Uterus (tissue), 2 donors: ENCODE measurements around the gene CHST1.

Experiments used
- CTCF ChIP-seq, 4 experiments: fragments of 200-600 bp in 2 of 4; fragments of 450-650 bp in 2 of 4; sonication (generic) in 2 of 4; IDR thresholded peaks; one replicate each; pipeline ENCODE4 v1.5.1; 2016 to 2019; ENCODE audit warnings: antibody characterized with exemption in 4 of 4, mild to moderate bottlenecking in 2 of 4, moderate library complexity in 1 of 4
- POLR2A ChIP-seq, 2 donors: fragments of 450-650 bp; IDR thresholded peaks; one replicate each; pipeline ENCODE4 v1.6.1; 2016; ENCODE audit warnings: antibody characterized with exemption in 2 of 2, mild to moderate bottlenecking in 1 of 2, moderate library complexity in 1 of 2

- TF ChIP-seq POLR2A (IDR thresholded peaks at IDR 0.05), result no peak
- TF ChIP-seq CTCF (IDR thresholded peaks at IDR 0.05), result no peak
Measured at GRCh38 chr11:45638051-45638450, 27.4 kb downstream of the CHST1 start.
